ENCODE data around the gene PYROXD2. TPM values are rescaled to one million over a fixed set of nuclear protein-coding genes. Genes with fewer than 3 reads are reported as not detected.

Gene PYROXD2
- total RNA-seq, 1 experiment from 2014 or later: 2.2 TPM

DNA sequence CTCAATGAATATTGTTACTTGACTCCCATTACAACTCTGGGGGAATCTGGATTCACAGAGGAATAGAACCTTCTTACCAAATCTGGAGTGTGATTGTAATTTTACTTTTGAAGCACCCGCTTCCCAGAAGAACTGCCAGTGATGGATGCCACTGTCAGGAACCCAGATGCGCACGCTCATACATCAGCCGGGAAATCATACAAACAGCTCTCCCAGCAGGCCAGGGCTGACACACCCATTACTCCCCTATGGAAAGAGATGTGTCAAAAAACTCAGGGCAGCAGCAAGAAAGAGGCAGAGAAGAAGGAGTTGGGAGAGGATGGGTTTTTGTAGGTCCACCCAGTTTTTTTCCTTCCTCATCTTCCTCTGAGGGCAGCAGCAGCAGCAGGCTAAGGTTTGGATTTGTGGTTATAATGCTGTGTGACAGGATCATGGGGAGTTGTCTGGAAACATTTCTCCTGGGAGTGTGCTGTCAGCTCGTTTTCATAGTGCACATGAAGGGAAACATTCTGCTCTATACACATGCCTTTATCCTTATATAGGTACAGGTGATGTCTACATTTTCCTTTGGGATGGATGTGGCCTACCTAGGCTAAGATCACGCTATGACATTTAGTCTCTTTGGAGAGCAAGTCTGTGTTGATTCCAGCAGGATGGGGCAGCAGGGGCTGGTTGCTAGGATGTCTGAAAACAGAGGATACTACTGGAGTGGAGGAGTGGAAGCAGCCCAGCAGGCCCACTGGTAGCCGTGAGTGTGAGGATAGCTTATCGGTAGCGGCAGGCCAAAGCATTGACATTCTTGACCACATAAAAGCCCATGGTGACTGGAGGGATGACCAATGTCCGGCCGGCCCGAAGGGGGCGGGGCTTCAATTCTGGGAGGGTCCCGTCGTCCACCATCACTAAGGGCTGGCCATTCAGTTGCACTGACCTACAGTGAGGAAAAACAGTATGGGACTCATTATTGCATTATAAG is 44.1 kb upstream of the PYROXD2 start:
- H3K27ac Mint-ChIP-seq (ENCODE audit: unreplicated experiment): no peak overlapping the region
- ChIA-PET CTCF (no interaction called here), POLR2A (no interaction called here)
- Histone ChIP-seq H3K27me3 (replicated peaks; ENCODE audit: control insufficient read depth, insufficient read depth, low read length) (no peaks in the 10 kb centered on the region), H3K36me3 (ENCODE audit: control insufficient read depth, insufficient read depth, low read length) (no peaks in the 10 kb centered on the region), H3K4me3 (ENCODE audit: low read depth, low read length) (no peak overlapping the region), H3K9me3 (no peaks in the 10 kb centered on the region), H3K4me1 (peaks cover 14% of the 10 kb centered on the region; the same call in 1 of the 2 replicates)
- no peak overlapping the region for H3K4me3 Mint-ChIP-seq (ENCODE audit: unreplicated experiment)
- peaks cover 15% of the 10 kb centered on the region for H3K4me1 Mint-ChIP-seq (ENCODE audit: low read depth, unreplicated experiment)
- H3K9me3 Mint-ChIP-seq (ENCODE audit: unreplicated experiment): no peaks in the 10 kb centered on the region
- no peaks in the 10 kb centered on the region for H3K36me3 Mint-ChIP-seq (ENCODE audit: insufficient read depth, unreplicated experiment)
- TF ChIP-seq, protein P1, sequence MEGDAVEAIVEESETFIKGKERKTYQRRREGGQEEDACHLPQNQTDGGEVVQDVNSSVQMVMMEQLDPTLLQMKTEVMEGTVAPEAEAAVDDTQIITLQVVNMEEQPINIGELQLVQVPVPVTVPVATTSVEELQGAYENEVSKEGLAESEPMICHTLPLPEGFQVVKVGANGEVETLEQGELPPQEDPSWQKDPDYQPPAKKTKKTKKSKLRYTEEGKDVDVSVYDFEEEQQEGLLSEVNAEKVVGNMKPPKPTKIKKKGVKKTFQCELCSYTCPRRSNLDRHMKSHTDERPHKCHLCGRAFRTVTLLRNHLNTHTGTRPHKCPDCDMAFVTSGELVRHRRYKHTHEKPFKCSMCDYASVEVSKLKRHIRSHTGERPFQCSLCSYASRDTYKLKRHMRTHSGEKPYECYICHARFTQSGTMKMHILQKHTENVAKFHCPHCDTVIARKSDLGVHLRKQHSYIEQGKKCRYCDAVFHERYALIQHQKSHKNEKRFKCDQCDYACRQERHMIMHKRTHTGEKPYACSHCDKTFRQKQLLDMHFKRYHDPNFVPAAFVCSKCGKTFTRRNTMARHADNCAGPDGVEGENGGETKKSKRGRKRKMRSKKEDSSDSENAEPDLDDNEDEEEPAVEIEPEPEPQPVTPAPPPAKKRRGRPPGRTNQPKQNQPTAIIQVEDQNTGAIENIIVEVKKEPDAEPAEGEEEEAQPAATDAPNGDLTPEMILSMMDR (IDR thresholded peaks at IDR 0.05; ENCODE audit: insufficient read depth in 1 of 2, low read depth in 1 of 2, low read length in 1 of 2, severe bottlenecking in 1 of 2, unreplicated experiment in 1 of 2): no peak
- BruUV-seq (replicated peaks): no TSS peak
- DNase-seq: no peak
- intact Hi-C loops (cut with micrococcal nuclease; ENCODE audit: unreplicated experiment): no loop called here
- H3K27me3 Mint-ChIP-seq (ENCODE audit: insufficient read depth, unreplicated experiment): no peaks in the 10 kb centered on the region

DNA sequence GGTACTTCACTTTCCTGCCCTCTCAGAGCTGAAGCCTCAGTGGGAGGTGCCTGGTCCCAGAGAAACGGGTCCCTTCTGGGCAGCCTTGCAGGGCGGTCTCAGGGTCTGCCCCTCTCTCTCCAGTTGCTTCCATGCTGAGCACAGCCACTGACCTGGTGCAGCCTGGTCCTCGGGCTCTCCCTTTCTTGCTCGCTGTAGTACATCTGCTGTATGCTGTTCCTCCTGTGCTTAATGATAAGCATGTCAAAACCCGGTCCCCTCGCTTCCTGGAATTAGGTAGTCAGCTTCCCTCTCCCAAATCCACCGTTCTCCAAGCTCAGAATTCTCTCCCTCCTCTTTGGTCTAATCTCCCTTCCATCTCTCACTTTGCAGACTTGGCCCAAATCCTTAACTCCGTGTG is 42.7 kb upstream of the PYROXD2 start:
- BruUV-seq (replicated peaks): no TSS peak
- CTCF ChIA-PET: interaction anchor here (0.7 kb wide), 1 partner anchor 9 kb away, joined by 9 read pairs; no protein-coding TSS in a partner anchor
- Mint-ChIP-seq H3K9me3 (ENCODE audit: unreplicated experiment) (no peaks in the 10 kb centered on the region), H3K27ac (ENCODE audit: unreplicated experiment) (no peak overlapping the region), H3K36me3 (ENCODE audit: insufficient read depth, unreplicated experiment) (no peaks in the 10 kb centered on the region), H3K4me1 (ENCODE audit: low read depth, unreplicated experiment) (peaks cover 15% of the 10 kb centered on the region), H3K27me3 (ENCODE audit: insufficient read depth, unreplicated experiment) (no peaks in the 10 kb centered on the region), H3K4me3 (ENCODE audit: unreplicated experiment) (no peak overlapping the region)
- POLR2A ChIA-PET: no interaction called here
- peaks cover 14% of the 10 kb centered on the region; the same call in 1 of the 2 replicates for H3K4me1 ChIP-seq
- H3K4me3 ChIP-seq (ENCODE audit: low read depth, low read length): no peak overlapping the region
- TF ChIP-seq, protein P1 (IDR thresholded peaks at IDR 0.05; ENCODE audit: insufficient read depth in 1 of 2, low read depth in 1 of 2, low read length in 1 of 2, severe bottlenecking in 1 of 2, unreplicated experiment in 1 of 2): no peak
- H3K9me3 ChIP-seq: no peaks in the 10 kb centered on the region
- no peaks in the 10 kb centered on the region for H3K27me3 ChIP-seq (replicated peaks; ENCODE audit: control insufficient read depth, insufficient read depth, low read length)
- no peaks in the 10 kb centered on the region for H3K36me3 ChIP-seq (ENCODE audit: control insufficient read depth, insufficient read depth, low read length)
- no peak for DNase-seq
- intact Hi-C loops (cut with micrococcal nuclease; ENCODE audit: unreplicated experiment): no loop called here

DNA sequence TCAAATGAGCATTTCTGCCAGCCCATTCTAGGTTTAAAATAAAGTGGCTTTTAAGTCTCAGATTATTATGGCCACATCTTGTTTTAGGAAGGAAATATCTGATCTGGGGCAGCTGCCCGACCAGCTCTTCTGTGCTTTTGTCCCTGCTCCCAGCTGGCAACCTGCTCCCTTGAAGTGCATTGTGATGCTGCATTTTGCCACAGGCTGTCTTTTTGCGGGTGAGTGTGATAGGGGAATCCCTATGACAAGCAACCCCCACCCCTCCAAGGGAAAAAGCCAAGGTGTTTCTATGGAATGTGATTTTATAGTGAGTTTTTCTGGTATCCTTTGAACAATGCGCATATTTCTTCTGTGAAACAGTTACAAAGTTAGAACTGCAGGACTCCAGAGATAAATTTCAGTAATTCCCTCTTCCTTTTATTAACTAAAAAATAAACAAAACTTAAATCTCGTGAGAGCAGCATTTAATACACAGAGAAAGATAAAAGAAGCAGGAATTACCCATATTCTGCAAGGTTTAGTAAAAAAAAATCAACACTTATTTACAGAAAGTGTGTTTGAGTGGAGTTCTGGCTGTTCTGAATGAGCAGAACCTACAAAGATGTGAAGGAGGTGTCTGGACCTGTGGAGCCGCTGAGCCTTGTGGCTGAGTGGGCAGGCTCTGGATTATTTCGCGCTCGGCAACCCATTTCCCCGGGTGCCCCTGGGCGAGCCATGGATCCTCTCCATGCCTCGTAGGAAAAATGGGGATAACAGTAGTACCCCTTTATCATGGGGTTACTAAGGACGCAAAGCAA is 41.9 kb upstream of the PYROXD2 start:
- Mint-ChIP-seq H3K4me3 (ENCODE audit: unreplicated experiment) (no peak overlapping the region), H3K27ac (ENCODE audit: unreplicated experiment) (no peak overlapping the region), H3K27me3 (ENCODE audit: insufficient read depth, unreplicated experiment) (peaks cover 4% of the 10 kb centered on the region), H3K9me3 (ENCODE audit: unreplicated experiment) (no peaks in the 10 kb centered on the region), H3K36me3 (ENCODE audit: insufficient read depth, unreplicated experiment) (no peaks in the 10 kb centered on the region), H3K4me1 (ENCODE audit: low read depth, unreplicated experiment) (peaks cover 15% of the 10 kb centered on the region)
- H3K4me1 ChIP-seq: peaks cover 14% of the 10 kb centered on the region; the same call in 1 of the 2 replicates
- no peak for DNase-seq
- TF ChIP-seq, protein P1 (IDR thresholded peaks at IDR 0.05; ENCODE audit: insufficient read depth in 1 of 2, low read depth in 1 of 2, low read length in 1 of 2, severe bottlenecking in 1 of 2, unreplicated experiment in 1 of 2): no peak
- H3K9me3 ChIP-seq: no peaks in the 10 kb centered on the region
- intact Hi-C loops (cut with micrococcal nuclease; ENCODE audit: unreplicated experiment): no loop called here
- H3K36me3 ChIP-seq (ENCODE audit: control insufficient read depth, insufficient read depth, low read length): no peaks in the 10 kb centered on the region
- H3K4me3 ChIP-seq (ENCODE audit: low read depth, low read length): no peak overlapping the region
- ChIA-PET CTCF (no interaction called here), POLR2A (no interaction called here)
- H3K27me3 ChIP-seq (replicated peaks; ENCODE audit: control insufficient read depth, insufficient read depth, low read length): no peaks in the 10 kb centered on the region
- BruUV-seq (replicated peaks): no TSS peak

Data from Caco-2 (cell line).